Transverse colon (tissue), 3 donors: ENCODE results near the gene HIVEP3.

Experiments
- EP300 ChIP-seq: sonication (generic); formaldehyde crosslinking; IDR thresholded peaks from one replicate; pipeline ENCODE4 v1.6.1; 2017; ENCODE audit warnings: antibody characterized with exemption, low read depth
- TF ChIP-seq, protein P1 (sequence below), 5 experiments: fragments of 200-600 bp in 3 of 5; fragments of 450-650 bp in 2 of 5; sonication (generic) in 3 of 5; IDR thresholded peaks; 1 replicate in 2 of 5; 2 replicates in 3 of 5; pipeline ENCODE4 v1.5.1; 2016 to 2017; ENCODE audit warnings: antibody characterized with exemption in 5 of 5, inconsistent platforms in 3 of 5, mild to moderate bottlenecking in 2 of 5, moderate library complexity in 1 of 5

DNA sequence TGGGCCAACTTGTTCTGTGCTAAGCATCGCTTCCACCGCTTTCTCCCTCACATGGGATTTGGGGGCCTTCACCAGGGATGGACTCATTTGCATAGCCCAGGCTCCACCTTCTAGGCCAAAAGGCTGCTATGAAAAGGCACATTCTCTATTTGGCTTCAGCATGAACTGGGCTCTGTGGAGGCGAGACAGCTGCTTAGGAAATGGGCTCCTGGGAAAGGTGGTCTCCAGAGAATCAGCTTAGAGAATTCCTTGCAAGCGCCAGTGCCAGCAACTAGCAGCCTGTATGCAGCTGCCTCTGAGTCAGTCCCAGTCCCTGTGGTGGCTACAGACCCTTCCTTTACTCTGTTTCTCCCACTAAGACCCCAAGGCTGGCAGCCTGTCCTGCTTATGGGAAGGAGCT is 214.5 kb downstream of the HIVEP3 start:
- TF ChIP-seq, protein P1, sequence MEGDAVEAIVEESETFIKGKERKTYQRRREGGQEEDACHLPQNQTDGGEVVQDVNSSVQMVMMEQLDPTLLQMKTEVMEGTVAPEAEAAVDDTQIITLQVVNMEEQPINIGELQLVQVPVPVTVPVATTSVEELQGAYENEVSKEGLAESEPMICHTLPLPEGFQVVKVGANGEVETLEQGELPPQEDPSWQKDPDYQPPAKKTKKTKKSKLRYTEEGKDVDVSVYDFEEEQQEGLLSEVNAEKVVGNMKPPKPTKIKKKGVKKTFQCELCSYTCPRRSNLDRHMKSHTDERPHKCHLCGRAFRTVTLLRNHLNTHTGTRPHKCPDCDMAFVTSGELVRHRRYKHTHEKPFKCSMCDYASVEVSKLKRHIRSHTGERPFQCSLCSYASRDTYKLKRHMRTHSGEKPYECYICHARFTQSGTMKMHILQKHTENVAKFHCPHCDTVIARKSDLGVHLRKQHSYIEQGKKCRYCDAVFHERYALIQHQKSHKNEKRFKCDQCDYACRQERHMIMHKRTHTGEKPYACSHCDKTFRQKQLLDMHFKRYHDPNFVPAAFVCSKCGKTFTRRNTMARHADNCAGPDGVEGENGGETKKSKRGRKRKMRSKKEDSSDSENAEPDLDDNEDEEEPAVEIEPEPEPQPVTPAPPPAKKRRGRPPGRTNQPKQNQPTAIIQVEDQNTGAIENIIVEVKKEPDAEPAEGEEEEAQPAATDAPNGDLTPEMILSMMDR (IDR thresholded peaks at IDR 0.05), result no peak
- no peak for TF ChIP-seq EP300
